ENCODE data around the gene LRMDA. TPM values are rescaled to one million over a fixed set of nuclear protein-coding genes. Genes with fewer than 3 reads are reported as not detected.

LRMDA gene
- total RNA-seq, 2 experiments from 2014 or later = not detected

DNA sequence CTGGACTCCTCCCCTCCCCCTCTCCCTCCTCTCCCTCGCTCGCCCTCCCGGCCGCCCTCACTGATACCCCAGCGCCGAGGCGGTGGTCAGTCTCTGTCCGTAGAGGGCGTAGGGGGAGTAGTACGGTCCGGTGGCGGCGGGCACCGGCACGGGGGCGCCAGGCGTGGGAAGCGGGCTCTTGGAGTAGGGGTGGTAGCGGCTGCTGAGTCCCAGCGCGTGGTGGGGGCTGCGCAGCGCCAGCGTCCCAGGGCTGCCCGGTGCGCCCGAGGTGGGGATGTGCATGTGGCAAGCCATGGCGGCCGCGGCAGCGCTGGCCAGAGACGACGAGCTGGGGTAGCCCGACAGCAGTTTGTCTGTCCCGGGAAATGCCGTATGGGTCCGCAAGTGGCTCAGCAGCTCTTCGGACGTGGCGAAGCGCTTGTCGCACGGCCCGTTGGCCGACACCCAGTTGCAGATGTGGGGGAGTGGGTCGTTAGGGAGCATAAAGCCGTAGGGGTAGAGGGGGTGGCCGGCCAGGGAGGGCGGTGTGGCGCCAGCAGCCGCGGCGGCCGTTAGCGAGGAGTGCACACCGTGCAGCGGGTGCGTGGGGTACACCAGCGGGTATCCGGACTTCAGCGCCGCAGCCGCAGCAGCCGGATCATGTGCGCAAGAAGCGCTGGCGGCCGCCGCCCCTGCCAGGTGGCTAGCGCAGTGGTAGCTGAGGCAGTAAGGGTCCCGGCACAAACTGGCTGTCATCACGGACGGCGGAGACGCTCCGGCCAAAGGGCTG, 32.5 kb upstream of the LRMDA start:
- ChIA-PET CTCF (no interaction called here), POLR2A (no interaction called here)
- Mint-ChIP-seq H3K4me1 (peaks cover 31% of the 10 kb centered on the region), H3K27me3 (peaks cover 62% of the 10 kb centered on the region), H3K9me3 (no peaks in the 10 kb centered on the region), H3K36me3 (ENCODE audit: low read depth) (peaks cover 3% of the 10 kb centered on the region), H3K4me3 (no peak overlapping the region), H3K27ac (no peak overlapping the region)
- DNase-seq = no peak

DNA sequence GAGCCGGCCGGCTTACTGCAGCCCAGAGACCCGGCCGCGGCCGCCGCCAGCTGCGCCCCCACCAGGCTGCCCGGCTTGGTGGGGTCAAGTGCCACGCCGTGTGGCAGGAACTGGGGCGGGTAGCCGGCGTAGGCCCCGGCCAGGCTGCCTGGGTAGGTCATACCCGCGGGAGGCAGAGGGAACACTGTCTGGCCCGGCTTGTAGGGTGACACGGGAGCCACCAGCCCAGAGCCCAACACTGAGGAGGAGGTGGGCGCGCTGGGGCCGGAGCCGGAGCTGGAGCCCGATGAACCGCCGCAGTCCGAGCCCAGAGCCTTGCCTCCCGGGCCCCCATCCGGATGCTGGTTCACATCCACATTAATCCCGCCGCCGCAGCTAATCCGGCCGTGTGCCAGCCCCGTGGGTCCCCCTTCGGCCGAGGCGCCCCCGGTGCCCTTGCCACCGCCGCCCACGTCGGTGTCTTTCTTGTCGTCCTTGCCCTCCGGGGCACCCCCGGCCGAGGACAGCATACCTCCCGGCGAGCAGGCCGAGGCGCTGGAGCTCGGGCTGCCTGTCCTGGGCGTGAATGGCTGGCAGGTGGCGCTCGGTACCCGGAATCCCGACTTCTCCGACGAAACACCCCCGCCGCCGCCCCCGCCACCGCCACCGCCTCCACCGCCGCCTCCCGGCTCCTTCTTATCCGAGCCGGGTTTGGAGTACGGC, 31.8 kb upstream of the LRMDA start:
- H3K4me1 Mint-ChIP-seq = peaks cover 35% of the 10 kb centered on the region

DNA sequence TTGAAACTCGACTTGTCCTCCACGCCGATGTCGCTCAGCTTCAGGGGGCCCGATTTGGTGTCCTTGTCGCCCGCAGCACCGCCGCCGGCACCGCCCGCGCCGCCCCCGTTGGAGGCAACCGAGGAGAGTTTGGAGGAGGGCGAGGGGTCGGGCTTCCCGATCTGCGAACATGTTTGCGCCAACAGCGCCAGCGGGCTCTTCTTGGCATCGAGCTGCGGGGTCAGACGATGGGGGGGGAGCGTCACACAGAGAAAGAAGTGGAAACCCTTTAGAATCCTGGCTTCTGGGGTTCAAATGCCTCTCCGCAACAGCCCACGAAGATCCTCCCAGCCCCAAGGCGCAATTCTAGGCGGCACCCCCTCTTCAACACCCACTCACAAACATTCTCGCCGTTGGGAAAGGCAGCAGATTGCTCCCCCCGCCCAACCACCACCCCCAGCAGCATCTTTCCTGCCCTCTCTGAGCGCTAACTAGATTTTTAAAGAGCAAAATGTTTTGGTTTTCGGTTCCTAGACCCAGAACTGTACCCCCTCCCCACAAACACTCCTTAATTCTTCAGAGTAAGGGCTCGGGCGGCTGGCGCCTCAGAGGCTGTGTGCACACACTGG, 31.2 kb upstream of the LRMDA start:
- ChIA-PET POLR2A (no interaction called here), CTCF (no interaction called here)
- Mint-ChIP-seq H3K4me3 (peak overlapping the region; percentile 63), H3K4me1 (peaks cover 30% of the 10 kb centered on the region), H3K27ac (peak overlapping the region; percentile 57), H3K36me3 (ENCODE audit: low read depth) (peaks cover 3% of the 10 kb centered on the region), H3K27me3 (peaks cover 59% of the 10 kb centered on the region), H3K9me3 (no peaks in the 10 kb centered on the region)
- DNase-seq = no peak

More for the DNA sequence above, 31.8 kb upstream of the LRMDA start:
- H3K27ac Mint-ChIP-seq = no peak overlapping the region
- H3K27me3 Mint-ChIP-seq = peaks cover 60% of the 10 kb centered on the region
- CTCF ChIA-PET = no interaction called here
- POLR2A ChIA-PET = no interaction called here
- no peaks in the 10 kb centered on the region for H3K9me3 Mint-ChIP-seq
- DNase-seq = peak; percentile 34
- H3K36me3 Mint-ChIP-seq (ENCODE audit: low read depth) = peaks cover 3% of the 10 kb centered on the region
- peak overlapping the region; percentile 63 for H3K4me3 Mint-ChIP-seq

DNA sequence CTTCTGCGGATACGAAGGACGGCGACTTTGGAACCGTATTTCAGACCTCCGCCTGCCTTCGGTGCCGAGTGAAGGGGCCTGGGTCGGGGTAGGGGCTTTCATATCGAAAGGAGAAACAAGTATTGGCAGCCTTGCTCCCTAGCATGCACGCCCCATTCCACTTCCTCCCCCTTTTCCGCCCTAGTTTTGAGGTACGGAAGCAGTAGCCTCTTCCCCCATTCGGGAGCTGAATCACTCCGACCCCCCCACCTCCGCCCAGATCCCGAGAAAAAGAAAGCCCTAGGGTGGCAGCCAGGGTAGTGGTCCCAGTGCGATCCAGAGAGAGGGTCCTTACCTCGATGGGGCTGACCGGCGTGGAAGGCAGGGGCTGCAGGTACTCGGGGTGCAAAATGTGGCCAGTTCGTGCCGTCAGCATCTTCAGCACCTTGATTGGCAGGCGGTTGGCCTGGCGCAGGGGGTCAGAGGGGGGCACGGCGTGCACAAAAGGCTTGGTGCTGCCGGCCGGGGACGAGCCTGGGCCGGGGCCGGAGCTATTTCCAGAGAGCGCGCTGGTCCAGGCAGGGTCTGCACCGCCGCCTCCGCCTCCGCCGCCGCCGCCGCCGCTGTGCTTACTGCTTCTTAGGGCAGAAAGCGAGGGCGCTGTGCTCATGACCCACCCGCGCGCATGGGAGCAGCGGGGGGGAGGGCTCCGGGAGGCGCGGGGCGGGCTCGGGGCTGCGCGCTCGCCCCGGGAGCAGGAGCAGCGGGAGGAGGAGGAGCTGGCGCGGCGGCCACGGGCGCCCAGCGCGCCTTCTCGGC, 30.5 kb upstream of the LRMDA start:
- CTCF ChIA-PET = interaction anchor here (1.2 kb wide), 1 partner anchor 72 kb away, joined by 3 read pairs; no protein-coding TSS in a partner anchor
- peaks cover 61% of the 10 kb centered on the region for H3K27me3 Mint-ChIP-seq
- H3K27ac Mint-ChIP-seq = no peak overlapping the region
- peaks cover 3% of the 10 kb centered on the region for H3K36me3 Mint-ChIP-seq (ENCODE audit: low read depth)
- peaks cover 30% of the 10 kb centered on the region for H3K4me1 Mint-ChIP-seq
- peak overlapping the region; percentile 63 for H3K4me3 Mint-ChIP-seq
- DNase-seq = no peak
- no peaks in the 10 kb centered on the region for H3K9me3 Mint-ChIP-seq
- POLR2A ChIA-PET = no interaction called here

DNA sequence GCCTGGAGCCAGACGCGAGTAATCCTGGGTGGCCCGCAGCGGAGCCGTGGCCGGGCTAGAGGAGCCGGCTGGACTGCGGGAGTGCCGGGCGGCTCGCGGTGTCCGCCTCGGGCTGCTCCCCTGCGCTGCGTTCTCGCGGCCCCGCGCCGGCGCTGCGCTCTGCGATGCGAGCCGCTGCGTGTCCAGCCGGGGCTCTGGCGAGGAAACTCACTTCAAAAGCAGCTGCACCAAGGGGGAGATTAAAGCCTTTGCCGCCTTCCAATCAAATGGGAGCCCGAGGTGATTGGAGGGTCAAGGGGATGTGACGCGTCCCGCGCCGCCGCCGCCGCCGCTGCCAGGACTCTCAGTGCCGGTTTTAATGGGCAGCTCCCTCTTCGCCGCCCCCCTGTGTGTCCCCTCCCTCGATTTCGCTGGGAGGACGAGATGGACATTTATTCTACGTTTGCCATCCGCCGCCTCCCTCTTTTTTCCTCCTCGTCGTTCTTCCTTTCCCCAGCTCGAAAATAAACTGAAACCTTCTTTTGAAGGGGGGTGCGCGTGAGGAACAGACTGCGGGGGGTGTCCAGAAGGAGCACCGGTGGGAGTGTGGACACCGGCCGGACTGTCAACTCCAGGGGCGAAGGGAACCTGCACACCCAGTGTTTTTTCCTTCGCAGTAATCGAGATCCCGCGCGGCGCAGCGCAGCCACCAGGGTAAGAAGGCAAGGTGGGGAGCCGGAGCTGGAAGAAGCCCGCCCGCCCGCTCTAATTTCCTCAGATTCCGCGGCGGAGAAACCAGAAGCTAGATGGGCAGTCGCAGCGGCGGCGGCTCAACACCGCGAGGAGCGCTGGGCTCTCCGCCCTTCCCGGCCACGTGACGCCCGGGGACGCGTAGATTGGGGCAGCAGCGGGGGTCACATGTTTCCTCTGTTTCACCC, 29.6 kb upstream of the LRMDA start, which contains the start of gene ZNF503:
TSS of gene ZNF503 (minus strand) at position 196 of the 917 bp plus-strand sequence. CDS start 345 bp downstream, outside the sequence.
- CTCF ChIA-PET = interaction anchor here (1.2 kb wide), 1 partner anchor 71 kb away, joined by 3 read pairs; no protein-coding TSS in a partner anchor
- POLR2A ChIA-PET = no interaction called here
- Mint-ChIP-seq H3K4me1 (peaks cover 30% of the 10 kb centered on the region), H3K9me3 (no peaks in the 10 kb centered on the region), H3K4me3 (peak within 1 kb of the TSS; percentile 74), H3K27ac (peak within 1 kb of the TSS; percentile 72), H3K27me3 (peaks cover 67% of the 10 kb centered on the region), H3K36me3 (ENCODE audit: low read depth) (peaks cover 3% of the 10 kb centered on the region)
- DNase-seq = peak; percentile 26

DNA sequence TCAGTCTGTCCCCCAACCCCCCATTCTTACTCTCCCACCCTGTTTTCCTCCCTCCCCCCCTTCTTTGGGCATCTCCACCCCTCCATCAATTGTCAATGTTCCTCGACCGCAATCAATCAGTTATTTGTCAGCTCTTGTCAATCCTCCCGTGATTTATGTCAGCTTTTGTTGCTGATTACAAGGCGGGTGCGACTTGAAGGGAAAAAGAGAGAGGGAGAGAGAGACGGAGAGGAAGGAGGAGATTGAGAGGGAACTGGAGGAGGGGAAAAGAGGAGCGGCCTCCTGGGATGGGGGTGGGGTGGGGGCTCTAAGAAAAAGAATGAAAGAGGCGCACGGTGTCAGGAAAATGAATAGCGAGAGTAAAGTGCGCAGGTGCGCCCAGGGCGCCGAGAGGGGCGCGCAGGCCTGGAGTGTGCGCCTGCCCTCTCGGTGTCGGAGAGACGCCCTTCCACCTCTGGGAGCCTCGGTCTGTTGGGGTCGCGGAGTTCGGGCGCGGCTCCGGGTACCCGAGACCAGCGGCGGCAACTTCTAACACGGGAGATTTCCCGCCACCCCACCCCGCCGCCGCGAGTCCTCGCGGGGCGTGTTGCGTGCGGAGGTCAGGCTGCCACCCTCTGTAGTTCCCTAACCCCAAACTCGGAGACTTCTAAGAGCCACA, 28.8 kb upstream of the LRMDA start:
- CTCF ChIA-PET = no interaction called here
- no peak for DNase-seq
- peaks cover 33% of the 10 kb centered on the region for H3K4me1 Mint-ChIP-seq

DNA sequence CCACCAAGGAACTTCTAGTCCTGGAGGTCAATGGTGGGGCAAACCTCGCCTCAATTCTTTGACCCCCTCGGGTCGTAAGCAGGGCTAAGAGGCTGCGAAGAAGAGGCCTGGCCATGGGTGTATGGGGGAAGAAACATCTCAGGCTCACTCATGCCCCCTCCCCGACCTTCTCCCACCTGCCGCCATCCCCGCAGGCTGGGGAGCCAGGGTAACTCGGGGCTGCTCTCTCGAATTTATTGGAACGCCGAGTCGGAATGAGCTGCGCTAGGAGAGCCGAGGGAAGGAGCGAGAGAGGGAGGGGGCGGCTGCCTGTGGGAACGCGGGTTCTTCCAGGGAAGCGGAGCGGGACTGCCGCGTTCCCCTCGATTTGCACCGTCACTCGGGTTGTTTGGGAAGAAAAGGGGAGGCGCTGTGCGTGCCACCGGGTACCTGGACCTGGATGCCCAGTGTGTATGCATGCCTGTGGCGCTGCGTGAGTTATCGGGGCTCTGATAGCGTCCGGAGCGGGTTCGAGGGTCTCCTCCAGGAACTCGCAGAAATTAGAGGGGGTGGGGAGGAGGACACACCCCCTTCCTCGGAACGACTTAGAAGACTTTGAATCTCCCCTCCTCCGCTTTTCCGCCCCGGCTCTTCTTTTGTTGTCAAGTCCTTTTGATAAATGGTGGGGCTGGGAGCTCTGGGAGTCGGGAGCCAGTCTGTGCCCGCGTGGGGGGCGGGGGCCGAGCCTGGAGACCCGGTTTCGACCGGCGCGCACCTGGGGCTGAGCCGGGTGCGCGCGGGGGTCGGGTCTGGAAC, 28.1 kb upstream of the LRMDA start:
- DNase-seq = no peak
- no peak overlapping the region for H3K27ac Mint-ChIP-seq
- peaks cover 3% of the 10 kb centered on the region for H3K36me3 Mint-ChIP-seq (ENCODE audit: low read depth)
- H3K27me3 Mint-ChIP-seq = peaks cover 71% of the 10 kb centered on the region
- ChIA-PET CTCF (no interaction called here), POLR2A (no interaction called here)
- H3K4me3 Mint-ChIP-seq = peak overlapping the region; percentile 74
- H3K4me1 Mint-ChIP-seq = peaks cover 38% of the 10 kb centered on the region
- no peaks in the 10 kb centered on the region for H3K9me3 Mint-ChIP-seq

More for the DNA sequence above, 28.8 kb upstream of the LRMDA start:
- no peaks in the 10 kb centered on the region for H3K9me3 Mint-ChIP-seq
- peak overlapping the region; percentile 72 for H3K27ac Mint-ChIP-seq
- peaks cover 71% of the 10 kb centered on the region for H3K27me3 Mint-ChIP-seq
- H3K4me3 Mint-ChIP-seq = peak overlapping the region; percentile 74
- peaks cover 3% of the 10 kb centered on the region for H3K36me3 Mint-ChIP-seq (ENCODE audit: low read depth)
- POLR2A ChIA-PET = no interaction called here

DNA sequence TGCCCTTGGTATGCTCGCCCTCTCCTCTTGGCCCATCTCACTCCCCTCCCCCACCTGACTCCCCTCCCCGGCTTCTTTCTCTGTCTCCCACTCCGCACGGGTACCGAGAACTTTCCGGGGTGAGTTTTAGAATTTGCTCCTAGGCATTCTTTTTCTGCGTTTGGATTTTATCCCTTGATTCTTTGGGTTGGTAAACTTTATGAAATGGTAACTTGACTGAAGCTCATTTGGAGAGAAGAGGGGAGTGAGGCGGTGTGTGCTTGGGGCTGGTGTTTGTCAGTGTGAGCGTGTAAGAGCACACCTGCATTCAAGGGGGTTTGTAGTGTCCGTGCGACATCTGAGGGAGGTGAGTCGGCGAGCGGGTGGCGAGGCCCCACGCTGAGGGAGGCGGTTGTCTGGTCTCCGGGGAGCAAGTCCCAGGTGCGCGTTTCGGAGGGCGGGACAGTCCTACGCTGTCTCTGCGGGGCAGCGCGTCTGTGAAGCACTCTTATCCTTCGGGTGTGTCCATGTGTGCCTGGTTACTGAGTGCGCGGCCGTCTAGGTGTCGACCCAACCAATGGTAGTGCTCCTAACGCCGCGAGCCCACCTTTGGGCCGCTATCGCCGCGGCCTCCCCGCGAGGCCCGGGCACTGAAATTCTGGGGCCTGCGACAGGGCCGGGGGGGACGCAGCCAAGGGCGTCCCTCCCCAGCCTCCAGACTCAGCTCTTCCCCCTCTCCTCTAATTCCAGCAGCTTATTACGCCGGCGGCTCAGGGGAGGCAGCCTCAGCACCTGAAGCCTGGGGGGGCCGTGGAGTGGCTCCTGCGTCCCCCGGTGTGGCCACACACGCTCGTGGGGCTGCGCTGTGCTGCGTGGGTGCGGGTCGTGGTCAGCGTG, 27.2 kb upstream of the LRMDA start:
- ChIA-PET CTCF (no interaction called here), POLR2A (no interaction called here)
- no peak for DNase-seq
- Mint-ChIP-seq H3K27ac (peak overlapping the region; percentile 14), H3K4me3 (no peak overlapping the region), H3K9me3 (no peaks in the 10 kb centered on the region), H3K36me3 (ENCODE audit: low read depth) (peaks cover 3% of the 10 kb centered on the region), H3K4me1 (peaks cover 40% of the 10 kb centered on the region), H3K27me3 (peaks cover 76% of the 10 kb centered on the region)

DNA sequence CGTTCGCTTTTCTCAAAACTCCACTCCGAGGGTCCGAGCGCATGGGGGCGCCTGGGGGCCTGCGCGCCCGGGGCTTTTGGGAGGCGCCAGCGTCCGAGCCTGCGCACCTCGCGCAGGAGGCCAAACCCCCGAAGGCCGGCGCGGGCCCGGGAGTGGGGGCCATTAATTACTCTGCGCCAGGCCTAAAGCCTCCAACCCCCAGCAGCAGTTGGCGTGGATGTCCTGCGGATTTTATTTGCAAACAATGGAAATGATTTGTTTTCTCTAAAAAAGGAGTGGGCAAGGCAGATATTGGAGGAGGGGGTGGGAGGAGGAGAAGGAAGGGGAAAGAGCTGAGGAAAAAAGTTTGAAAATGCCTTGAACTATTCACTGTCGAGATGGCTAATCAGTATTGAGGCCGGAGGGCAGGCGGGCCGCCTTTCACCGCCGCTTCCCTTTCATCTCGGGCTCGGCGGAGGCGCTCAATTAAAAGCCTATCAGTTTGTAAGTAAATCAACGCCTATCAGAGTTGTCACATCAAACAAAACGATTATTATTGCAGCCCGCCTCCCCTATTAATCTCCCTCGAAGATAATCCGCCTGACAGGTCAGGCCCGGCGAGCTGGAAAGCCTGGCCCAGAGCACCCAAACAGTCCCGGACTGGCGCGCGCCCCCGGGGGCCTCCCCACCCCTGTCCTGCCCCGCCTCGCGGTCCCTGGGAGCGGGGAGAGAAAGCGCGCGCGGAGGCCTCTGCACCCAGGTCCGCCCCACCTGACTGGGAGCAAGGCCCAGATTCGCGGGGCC, 26.4 kb upstream of the LRMDA start:
- ChIA-PET CTCF (no interaction called here), POLR2A (no interaction called here)
- Mint-ChIP-seq H3K36me3 (ENCODE audit: low read depth) (peaks cover 5% of the 10 kb centered on the region), H3K27ac (no peak overlapping the region), H3K4me1 (peaks cover 45% of the 10 kb centered on the region), H3K4me3 (no peak overlapping the region), H3K27me3 (peaks cover 80% of the 10 kb centered on the region), H3K9me3 (no peaks in the 10 kb centered on the region)
- no peak for DNase-seq

All from activated CD4-positive, alpha-beta T cell treated with anti-CD3 and anti-CD28 coated beads, Interleukin-2, amount 10 ng/mL, durations not matched to agents 7 days and 5 days (primary cell).